ENCODE data around the gene LAIR1. TPM values are rescaled to one million over a fixed set of nuclear protein-coding genes. Genes with fewer than 3 reads are reported as not detected.
A peak's percentile ranks its signal among the peaks of the same experiment; 100 is the strongest.
"Not testable (repeated sequence)": the region's sequence is repeated elsewhere in the genome, so short reads cannot be mapped to it uniquely, and the experiment has no call there.

LAIR1 gene
- total RNA-seq, 1 donor from 2014 or later, result not detected

- Mint-ChIP-seq H3K27me3 (peaks cover 49% of the 10 kb centered on the region), H3K9me3 (no peaks in the 10 kb centered on the region), H3K4me3 (no peak overlapping the region), H3K27ac (no peak overlapping the region), H3K4me1 (ENCODE audit: unreplicated experiment) (peaks cover 6% of the 10 kb centered on the region), H3K36me3 (no peaks in the 10 kb centered on the region)
- DNase-seq (ENCODE audit: extremely low spot score, unreplicated experiment), result no peak
- TF ChIP-seq, protein P1, sequence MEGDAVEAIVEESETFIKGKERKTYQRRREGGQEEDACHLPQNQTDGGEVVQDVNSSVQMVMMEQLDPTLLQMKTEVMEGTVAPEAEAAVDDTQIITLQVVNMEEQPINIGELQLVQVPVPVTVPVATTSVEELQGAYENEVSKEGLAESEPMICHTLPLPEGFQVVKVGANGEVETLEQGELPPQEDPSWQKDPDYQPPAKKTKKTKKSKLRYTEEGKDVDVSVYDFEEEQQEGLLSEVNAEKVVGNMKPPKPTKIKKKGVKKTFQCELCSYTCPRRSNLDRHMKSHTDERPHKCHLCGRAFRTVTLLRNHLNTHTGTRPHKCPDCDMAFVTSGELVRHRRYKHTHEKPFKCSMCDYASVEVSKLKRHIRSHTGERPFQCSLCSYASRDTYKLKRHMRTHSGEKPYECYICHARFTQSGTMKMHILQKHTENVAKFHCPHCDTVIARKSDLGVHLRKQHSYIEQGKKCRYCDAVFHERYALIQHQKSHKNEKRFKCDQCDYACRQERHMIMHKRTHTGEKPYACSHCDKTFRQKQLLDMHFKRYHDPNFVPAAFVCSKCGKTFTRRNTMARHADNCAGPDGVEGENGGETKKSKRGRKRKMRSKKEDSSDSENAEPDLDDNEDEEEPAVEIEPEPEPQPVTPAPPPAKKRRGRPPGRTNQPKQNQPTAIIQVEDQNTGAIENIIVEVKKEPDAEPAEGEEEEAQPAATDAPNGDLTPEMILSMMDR (conservative IDR thresholded peaks at IDR 0.05), result no peak
These were observed 24.0 kb upstream of the LAIR1 start for GRCh38 chr19:54388802-54389139.

- H3K36me3 Mint-ChIP-seq, result no peaks in the 10 kb centered on the region
- H3K9me3 Mint-ChIP-seq, result no peaks in the 10 kb centered on the region
- no peak for DNase-seq (ENCODE audit: extremely low spot score, unreplicated experiment)
- H3K4me3 Mint-ChIP-seq, result peak overlapping the region; percentile 7
- peaks cover 6% of the 10 kb centered on the region for H3K4me1 Mint-ChIP-seq (ENCODE audit: unreplicated experiment)
- H3K27ac Mint-ChIP-seq, result no peak overlapping the region
- peaks cover 48% of the 10 kb centered on the region for H3K27me3 Mint-ChIP-seq
- TF ChIP-seq, protein P1 (conservative IDR thresholded peaks at IDR 0.05), result no peak
These were observed 23.5 kb upstream of the LAIR1 start for GRCh38 chr19:54387991-54388801.

DNA sequence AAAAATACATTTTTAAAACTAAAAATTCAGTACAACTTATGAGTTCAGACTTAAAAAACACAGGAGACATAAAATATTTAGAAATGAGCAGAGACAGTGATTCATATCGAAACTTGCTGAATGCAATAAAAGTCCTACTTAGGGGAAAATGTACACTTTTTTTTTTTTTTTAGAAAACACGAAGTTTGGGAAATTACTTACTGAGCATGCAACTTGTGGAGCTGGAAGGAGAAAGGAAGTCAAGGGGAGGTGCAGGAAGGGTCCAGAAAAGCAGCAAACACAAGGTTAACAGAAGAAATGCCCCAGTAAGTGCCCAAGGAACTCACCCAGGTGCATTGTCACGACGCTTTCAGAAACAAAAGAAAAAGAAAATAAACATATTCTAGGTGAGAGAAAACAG is 18.6 kb upstream of the LAIR1 start:
- DNase-seq (ENCODE audit: extremely low spot score, unreplicated experiment), result no peak
- Mint-ChIP-seq H3K4me1 (ENCODE audit: unreplicated experiment) (no peaks in the 10 kb centered on the region), H3K27me3 (peaks cover 40% of the 10 kb centered on the region), H3K36me3 (no peaks in the 10 kb centered on the region), H3K9me3 (no peaks in the 10 kb centered on the region), H3K27ac (no peak overlapping the region), H3K4me3 (no peak overlapping the region)
- TF ChIP-seq, protein P1 (conservative IDR thresholded peaks at IDR 0.05), result no peak

DNA sequence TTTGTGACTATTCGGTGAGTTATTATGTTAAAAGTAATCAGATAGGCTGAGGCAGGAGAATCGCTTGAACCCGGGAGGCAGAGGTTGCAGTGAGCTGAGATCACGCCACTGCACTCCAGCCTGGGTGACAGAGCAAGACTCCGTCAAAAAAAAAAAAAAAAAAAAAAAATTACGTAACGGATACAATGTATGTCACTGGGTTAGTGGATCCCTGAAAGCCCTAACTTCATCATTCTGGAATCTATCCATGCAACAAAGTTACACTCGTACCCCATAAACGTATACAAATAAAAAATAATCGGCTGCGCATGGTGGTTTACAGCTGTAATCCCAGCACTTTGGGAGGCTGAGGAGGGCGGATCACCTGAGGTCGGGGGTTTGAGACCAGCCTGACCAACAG is 17.3 kb upstream of the LAIR1 start:
- not testable (repeated sequence) for H3K4me3 Mint-ChIP-seq; H3K27ac Mint-ChIP-seq; H3K36me3 Mint-ChIP-seq; H3K9me3 Mint-ChIP-seq; DNase-seq (ENCODE audit: extremely low spot score, unreplicated experiment); H3K4me1 Mint-ChIP-seq (ENCODE audit: unreplicated experiment)
- peaks cover 31% of the 10 kb centered on the region for H3K27me3 Mint-ChIP-seq

- no peak for DNase-seq (ENCODE audit: extremely low spot score, unreplicated experiment)
- H3K27me3 Mint-ChIP-seq, result peaks cover 34% of the 10 kb centered on the region
- no peaks in the 10 kb centered on the region for H3K36me3 Mint-ChIP-seq
- H3K4me1 Mint-ChIP-seq (ENCODE audit: unreplicated experiment), result no peaks in the 10 kb centered on the region
- H3K9me3 Mint-ChIP-seq, result no peaks in the 10 kb centered on the region
- no peak overlapping the region for H3K4me3 Mint-ChIP-seq
- no peak overlapping the region for H3K27ac Mint-ChIP-seq
- TF ChIP-seq, protein P1 (conservative IDR thresholded peaks at IDR 0.05), result no peak
These were observed 16.2 kb upstream of the LAIR1 start for GRCh38 chr19:54380897-54381296.

DNA sequence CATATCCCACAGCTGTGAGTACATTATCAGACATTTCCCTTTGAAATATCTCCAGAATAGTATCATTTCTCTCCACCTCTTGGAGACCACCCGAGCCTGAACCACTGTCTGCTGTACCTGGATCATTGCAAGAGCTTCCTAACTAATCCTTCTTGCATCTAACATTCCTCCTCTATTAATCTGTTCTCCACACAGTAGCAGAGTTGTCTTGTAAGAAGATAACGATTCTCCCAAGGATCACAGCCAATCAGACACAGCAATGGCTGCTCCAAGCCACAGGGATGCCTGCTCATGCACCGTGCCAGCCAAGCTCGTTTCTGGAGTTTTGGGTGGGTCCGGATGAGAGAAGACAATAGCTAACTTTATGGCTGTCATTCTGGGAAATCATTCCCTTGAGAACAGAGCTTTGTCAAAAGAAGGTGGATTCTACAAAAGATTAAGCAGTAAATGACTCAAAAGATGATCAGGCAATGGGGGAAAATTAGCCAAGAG is 14.5 kb upstream of the LAIR1 start:
- Mint-ChIP-seq H3K4me1 (ENCODE audit: unreplicated experiment) (no peaks in the 10 kb centered on the region), H3K36me3 (no peaks in the 10 kb centered on the region), H3K27ac (no peak overlapping the region), H3K9me3 (no peaks in the 10 kb centered on the region), H3K27me3 (peaks cover 24% of the 10 kb centered on the region), H3K4me3 (no peak overlapping the region)
- no peak for DNase-seq (ENCODE audit: extremely low spot score, unreplicated experiment)
- TF ChIP-seq, protein P1 (conservative IDR thresholded peaks at IDR 0.05), result no peak

Measured in type B pancreatic cell (in vitro differentiated cells).